ENCODE measurements around the gene TXNRD2.
"Not testable (repeated sequence)": the region's sequence is repeated elsewhere in the genome, so short reads cannot be mapped to it uniquely, and the experiment has no call there.

TXNRD2 gene

DNA sequence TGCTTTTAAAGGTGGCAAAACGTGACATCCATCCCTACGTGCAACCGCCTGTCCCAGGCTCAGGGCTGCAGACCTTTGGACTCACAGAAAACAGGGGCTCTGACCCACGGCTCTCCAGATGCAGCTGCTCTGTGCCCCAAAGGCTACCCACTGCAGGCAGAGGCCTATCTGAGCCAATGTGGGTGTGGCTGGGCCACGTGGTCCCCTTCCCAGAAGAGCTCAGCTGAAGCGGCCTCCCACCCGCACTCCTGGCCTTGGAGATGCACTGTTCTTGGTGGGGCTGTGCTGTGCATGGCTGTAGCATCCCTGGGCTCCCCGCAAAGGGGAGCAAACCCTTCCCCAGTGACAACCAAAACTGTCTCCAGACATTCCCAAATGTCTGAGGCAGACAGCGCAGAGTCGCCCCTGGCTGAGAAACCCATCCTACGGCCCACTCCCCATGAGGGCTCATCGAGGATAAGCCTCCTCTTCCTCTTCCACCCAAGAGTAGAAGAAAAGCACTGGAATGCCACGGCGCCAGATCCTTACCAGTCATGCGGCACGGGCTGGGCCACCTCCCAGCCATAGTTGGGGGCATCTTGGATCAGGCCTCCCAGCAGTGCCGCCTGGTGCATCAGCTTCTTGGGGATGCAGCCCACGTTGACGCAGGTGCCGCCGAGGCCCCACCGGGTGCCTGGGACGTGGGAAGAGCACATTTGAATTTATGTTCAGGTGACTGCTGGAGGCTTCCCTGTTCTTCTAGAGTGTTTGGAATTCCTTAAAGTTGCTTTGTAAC, 23.1 kb downstream of the TXNRD2 start:
- DNase-seq: no peak

DNA sequence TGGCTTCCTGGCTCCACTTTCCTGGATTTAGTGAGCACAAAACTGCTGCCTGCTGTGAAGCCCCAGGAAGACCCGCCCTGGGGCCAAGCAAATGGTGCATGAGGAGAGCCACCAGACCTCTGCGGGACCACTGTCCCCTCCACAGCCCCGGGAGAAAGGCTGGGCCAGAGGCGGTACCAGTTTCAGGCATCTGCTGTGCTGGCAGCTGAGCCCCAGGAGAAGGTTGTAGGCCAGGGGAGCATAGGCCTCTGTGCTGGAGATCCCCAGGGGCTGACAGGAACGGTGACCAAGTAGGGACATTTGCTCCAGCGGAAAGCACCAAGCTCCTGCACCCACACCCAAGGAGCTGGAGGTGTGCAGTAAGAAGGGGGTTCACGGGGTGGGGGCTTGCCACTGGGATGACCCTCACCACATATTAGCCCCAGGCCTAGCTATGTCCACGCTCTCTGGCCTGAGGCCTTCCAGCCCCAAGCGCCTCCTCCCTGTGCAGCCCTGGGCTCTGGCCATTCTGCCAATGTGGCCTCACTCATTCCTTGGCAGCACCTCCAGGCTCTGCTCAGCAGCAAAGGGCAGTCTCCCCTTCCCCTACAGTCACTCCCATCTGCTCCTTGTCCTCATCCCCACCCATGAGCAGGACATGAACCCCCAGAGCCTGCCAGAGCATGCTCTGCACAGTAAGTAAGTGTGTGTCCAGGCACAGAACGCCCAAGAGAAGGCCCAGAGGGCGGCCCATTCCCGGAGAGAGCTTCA, 24.1 kb downstream of the TXNRD2 start:
- no peak for DNase-seq

DNA sequence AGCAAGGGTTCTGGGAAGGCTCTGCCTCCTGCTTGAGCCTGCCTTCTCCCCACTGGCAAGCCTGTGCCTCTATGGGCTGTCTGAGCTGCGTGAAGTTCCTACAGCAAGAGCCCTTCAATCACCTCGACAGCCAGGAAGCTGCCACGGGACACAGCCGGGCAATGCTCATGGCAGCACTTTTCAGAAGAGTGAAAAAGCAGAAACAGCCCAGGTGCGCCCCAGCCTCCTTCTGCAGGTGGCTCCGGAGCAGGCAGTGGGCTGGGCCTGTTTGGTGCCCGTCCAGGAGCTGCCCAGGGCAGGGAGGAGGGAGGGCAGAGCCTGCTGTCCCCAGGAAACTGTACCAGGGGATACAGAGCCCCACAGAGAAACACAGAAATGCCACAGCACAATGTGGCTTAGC, 24.7 kb downstream of the TXNRD2 start:
- no peak for DNase-seq

DNA sequence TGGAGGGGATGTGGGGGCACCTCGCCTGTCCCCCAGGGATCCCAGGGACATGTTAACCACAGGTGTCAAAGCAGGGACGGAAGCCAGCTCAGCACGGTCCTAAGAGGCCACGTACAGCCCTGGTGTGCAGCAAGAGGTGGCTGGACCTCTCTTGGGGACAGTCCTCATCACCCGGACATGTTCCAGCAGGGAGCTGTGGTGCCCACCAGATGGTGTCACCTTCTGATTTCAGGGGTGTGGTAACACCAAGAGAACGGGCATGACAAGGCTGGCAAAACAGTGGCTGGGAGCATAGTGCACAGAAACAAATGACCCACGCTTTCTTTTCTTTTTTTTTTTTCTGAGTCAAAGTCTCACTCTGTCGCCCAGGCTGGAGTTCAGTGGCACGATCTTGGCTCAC, 25.6 kb downstream of the TXNRD2 start:
- DNase-seq: no peak

DNA sequence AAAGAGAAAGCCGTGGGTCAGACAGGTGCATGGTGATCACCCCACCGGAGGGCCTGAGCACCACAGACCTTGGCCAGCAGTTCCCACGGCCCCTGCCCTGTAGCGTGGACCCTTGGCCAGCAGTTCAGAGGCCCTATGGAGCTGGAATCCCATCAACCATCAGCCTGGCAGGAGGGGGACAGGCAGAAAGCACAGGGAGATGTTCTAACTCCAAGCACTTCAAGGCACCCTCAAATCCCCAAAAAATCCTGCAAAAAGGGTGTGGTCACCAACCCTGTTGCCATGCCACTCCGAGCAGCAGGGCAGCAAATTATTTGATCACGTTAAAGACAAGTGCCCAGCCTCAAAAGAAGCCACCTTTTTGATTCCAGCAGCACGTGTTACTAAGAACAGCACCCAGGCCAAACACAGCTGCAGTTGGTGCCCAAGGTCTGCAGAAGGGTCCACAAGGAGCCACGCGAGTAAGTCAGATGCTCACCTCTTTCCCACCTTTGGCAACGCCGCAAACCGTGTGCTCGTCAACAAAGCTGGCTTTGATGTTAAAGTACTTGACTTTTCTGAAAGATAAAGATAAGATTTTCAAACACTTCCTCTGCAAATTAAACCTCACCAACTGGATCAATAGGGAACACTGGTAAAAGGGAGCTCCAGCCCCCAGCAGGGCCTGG, 26.2 kb downstream of the TXNRD2 start:
- DNase-seq: no peak

DNA sequence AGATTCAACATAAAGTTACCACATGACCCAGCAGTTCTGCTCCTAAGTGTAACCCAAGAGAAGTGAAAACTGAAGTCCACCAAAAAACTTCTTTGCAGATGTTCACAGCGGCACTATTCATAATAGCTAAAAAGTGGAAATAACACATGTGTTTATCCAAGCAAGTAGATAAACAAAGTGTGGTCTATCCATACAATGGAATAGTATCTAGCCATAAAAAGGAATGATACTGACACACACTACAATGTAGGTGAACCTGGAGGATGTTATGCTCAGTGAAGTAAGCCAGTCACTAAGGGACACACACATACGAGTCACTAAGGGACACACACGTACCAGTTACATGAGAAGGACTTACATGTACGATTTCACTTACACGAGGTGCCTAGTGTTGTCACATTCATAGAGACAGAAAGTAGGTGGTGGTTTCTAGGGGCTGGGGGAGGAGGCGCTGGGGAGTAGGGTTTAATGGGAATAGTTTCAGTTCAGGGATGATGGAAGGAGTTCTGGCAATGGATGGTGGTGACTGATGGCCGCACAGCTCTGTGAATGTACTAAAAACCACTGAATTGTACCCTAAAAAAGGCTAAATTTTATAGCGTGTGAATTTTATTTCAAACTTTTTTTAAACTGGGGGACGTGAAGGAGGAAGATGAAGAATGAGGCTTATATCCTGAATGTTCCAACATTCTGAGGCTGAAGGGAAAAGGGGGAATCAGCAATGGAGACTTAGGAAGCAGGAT, 27.2 kb downstream of the TXNRD2 start:
- DNase-seq: no peak

DNA sequence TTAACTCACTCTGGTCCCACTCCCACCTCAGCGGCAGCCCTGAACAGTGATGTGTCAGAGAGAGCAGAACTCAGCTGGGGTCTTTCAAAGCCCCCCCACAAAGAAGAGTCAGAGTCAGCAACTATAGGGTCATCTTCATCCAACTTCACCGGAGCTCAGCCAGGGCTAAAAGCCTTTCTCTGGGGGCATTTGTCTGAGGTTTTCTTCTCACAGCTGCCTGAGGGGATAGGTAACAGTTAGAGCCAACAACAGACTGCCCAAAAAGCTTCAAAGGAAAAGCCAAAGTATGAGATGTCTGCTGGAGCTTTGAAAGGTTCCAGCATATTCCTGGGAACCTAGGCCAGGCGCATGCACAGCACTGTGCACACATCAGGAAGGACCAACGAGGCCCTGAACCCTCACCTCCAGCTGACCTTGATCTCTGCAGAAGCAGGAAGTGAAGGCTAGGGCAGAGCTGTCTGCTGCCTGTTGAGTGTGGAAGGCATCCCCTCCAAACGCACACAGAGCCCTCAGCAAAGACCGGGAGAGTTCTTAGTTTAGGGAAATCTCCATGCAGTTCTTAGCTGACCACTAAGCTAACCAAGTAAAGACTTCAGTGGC, 28.2 kb downstream of the TXNRD2 start:
- DNase-seq: no peak

DNA sequence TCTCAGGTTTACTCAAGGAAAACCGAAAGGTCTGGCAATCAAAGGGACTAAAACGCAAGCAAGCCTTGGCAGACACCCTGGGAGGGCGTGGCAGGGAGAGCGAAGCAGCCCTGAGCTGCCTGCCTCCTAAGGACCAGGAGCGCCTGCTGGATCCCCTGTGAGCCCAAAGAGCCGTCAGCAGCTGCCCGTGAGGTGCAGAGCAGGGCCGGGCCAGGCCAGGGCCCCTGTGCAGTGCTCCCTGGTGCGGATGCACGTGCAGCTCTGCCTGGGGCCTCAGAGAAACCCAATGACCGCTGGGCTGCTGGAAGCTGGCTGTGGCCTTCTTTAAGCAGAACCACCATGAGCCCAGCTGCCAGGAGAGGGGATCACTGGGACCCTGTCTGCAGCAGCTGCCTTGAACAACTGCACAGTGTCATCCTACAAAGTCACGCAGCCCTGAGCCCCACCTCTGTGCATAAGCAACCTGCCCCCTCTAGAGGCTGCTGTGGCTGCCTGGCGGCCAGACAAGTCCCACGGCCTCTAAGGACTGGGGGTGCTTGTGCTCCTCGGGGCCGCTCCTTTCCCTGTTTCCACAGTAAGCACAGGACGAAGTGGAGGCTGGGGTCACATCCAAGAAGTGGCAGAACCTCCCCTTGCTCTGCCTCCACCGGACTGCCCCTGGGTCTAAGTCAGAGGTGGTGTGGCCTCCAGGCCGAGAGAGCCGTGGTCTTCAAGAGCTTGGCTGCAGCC, 29.2 kb downstream of the TXNRD2 start:
- no peak for DNase-seq

DNA sequence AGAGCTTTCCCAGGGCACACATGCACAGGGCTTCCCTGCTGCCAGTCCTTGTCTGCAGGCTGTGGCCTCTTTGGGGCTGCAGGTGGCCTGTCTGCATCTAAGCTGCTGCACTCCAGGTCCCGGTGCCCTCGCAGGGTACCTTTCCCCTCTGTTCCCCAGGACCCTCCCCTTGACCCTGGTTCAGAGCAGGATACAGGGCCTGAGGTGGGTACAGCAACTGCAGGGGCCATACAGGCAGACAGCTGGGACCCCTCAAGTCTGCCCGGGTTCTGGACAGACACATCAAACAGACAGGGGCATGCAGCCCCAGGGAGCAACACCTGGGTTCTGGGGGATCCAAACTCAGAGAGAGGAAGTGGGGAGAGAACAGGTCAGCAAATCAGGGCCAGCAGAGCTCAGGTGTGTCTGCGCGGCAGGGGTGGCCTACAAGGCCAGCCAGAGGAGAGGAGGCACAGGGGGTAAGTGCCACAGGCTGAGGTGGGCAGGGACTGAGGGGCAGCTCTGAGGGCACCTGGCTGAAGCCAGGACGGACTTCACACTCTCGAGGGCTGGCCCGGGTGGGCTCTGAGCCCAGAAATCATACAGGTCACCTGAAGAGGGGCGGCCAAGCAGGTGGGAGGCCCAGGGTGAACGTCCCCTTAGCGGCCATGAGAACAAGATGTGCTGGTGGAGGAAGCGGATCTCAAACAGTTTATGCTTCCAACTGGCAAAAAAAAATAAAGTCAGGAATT, 29.9 kb downstream of the TXNRD2 start:
- no peak for DNase-seq

DNA sequence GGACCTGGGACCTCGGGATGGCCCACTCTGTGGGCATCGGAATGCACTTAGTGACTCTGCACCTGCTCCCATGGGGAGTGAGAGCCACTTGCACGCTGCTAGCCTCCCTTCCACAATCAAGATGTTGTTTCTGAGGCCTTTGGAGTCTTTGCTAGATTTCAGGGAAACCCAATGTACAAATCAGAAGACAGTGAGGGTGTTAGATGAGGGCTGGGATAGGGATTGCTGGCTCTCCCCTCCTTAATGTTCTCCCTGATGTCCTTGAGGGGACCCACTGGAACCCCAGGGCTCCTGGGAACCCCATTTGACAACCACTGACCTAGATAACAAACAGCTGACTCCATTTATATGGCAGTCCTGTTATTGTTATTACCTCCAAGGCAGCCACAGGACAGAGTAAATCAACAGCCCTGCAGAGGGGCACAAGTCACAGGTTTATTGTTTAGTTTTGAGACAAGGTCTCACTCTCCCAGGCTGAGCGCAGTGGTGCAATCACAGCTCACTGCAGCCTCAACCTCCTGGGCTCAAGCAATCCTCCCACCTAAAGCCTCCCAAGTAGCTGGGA, 31.4 kb downstream of the TXNRD2 start:
- no peak for DNase-seq

DNA sequence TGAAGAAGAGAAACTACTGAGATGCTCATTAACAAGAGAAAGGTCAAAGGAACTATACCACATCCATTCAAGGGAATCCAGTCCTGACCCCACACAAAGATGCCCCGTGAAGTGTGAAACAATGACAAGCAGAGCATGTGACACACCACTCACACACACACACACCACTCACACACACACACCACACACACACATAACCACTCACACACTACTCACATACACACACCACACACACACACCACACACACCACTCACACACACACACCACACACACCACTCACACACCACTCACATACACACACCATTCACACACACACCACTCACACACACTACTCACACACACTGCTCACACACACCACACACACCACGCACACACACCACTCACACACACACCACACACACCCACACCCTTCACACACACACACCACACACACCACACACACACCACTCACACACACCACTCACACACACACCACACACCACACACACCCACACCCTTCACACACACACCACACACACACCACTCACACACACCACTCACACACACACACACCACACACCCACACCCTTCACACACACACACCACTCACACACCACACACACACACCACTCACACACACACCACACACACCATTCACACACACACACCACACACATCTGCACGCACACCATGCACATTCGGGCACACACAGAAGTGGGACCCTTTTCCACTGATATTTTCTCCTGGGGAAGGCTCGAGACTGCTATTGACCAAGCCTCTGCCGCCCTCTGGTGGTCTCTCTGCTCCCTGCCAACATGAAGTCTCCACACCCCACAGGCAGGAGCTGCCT, 32.1 kb downstream of the TXNRD2 start:
- DNase-seq: peak; percentile 58 to 85 (median 76)

DNA sequence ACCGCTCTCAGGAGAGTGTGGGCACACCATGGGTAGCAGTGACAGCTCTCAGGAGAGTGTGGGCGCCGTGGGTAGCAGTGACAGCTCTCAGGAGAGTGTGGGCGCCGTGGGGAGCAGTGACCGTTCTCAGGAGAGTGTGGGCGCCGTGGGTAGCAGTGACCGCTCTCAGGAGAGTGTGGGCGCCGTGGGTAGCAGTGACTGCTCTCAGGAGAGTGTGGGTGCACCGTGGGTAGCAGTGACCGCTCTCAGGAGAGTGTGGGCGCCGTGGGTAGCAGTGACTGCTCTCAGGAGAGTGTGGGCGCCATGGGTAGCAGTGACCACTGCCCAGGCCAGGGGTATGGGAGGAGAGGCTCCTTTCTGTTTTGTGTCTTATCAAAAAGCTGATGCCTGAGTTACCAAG, 33.7 kb downstream of the TXNRD2 start:
- DNase-seq: not testable (repeated sequence)

DNA sequence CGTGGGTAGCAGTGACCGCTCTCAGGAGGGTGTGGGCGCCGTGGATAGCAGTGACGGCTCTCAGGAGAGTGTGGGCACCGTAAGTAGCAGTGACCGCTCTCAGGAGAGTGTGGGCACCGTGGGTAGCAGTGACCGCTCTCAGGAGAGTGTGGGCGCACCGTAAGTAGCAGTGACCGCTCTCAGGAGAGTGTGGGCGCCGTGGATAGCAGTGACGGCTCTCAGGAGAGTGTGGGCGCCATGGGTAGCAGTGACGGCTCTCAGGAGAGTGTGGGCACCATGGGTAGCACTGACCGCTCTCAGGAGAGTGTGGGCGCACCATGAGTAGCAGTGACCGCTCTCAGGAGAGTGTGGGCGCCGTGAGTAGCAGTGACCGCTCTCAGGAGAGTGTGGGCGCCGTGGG, 34.8 kb downstream of the TXNRD2 start:
- not testable (repeated sequence) for DNase-seq

DNA sequence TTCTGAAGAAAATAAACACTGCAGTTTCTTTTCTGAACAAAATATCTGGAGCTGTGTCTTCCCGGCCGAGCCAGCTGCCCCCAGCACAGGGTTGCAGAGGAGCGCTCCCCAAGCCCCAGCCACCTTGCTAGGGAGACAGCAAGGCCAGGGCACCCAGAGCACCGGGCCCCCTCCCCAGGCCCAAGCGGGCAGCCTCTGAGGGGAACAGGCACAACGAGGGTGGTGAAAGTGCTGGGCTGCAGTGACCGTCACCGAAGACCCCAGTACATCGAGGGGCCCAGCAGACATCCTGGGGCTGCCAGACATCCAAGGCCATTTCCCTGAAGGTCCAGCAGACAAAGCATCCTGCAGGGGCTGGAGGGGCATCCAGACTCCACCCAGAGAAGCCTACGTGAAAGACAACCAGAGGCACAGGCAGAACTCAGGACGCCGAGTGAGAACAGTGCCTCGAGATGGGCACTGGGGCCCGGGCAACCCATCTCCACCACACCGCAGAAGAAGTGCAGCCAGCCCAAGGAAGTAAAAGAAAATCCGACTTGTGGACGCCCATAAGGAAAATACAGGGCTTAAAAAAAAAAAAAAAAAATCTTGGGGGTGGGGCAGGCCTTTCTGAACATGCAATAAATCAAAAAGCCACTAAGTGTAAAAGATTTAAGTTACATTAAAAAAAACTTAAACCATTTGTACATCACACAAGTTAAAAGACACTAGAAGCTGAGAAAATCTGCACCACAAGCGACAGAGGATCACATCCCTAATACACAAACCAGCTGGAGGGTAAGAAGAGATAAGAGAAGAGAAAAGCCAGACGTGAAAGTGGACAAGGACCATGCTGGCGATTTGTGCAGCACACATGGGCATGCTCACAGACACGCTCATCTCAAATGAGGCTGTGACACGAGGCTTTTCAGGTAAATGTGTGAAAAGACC, 36.0 kb downstream of the TXNRD2 start:
- no peak for DNase-seq

DNA sequence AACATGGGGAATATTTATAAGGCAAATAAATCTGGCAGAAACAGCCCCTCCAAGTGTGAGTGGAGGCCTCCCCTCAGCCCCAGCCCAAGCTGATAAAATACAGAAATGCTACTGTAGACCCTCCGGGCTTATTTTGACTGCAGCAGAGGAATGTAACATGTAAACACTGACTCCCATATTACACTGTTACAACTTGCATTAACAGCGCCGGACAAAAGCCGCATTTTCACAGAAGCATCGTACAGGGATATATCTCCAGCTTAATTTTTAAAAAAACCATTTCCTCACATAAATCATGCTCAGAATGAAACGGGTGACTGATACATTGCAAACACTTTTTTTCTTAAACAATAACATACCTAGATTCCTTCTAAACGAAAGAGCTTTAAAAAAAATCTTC, 36.7 kb downstream of the TXNRD2 start:
- DNase-seq: no peak

DNA sequence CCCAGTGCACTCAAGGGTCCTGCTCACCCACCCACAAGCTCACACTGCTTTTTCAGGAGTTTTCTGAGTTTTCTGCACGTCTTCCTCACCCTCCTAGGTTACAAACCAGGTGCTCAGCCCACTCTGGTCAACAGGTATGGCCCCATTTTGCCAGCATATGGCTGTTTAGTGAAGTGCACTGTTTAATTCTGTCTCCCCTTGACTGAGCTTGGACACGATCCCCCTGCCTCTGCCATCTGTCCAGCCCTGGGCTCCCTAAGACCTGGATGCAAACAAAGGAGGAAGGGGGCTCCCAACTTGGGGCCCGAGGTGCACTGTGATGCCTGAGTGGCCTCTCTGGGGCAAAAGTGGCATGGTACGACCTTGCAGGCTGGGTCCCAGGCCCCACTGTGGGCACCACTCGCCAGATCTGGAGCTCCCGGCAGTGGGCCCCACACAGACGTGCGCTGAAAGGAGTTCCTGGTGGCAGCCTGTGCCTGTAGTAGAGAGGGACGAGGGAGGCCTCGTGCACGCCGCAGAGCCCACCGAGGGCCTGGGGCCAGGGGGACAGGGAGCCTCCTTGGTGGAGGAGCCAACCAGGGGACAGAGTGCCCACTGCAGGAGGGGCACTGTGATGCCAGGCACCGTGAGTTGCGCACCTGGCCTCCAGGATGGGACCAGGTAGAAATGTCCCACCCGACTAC, 37.3 kb downstream of the TXNRD2 start:
- no peak for DNase-seq

DNA sequence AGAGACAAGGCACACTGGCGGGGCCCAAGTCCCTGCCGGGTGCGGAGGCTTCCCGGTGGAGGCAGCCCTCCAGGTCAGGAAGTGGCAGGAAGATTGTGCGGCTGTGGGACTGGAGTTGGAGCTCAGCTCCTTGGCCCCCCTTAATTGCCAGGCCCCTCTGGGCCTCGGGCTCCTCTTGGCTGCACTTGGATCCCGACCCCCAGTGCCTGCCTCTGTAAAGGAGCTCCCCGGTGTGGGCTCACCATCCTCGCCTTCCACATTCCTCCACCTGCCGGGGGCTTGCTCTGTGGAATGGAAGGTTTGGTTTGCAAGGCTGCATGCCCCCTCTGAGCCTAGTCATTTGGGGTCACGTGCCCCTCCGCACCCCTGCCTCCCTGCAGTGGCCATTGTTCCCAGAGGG, 38.1 kb downstream of the TXNRD2 start:
- DNase-seq: no peak

DNA sequence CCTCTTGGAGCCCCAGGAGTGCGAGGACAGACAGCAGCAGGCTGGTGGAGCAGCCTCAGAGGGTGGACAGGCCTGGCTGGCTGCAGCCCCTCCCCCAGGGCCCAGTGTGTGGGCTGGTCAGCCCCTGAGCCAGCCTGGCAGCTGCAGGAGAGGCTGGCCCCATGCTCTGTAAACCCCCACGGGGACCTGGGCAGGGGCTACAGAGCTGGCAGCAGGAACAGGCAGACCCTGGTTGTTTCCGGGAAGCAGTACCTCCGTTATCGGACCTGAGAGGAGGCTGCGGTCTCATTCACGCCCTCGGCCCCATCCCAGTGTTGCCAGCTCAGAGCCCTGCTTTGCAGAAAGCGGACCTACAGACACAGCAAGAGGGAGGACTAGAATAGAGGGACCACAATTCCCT, 38.6 kb downstream of the TXNRD2 start:
- no peak for DNase-seq
